ENCODE results near the gene NCOA3. TPM values are rescaled to one million over a fixed set of nuclear protein-coding genes. Genes with fewer than 3 reads are reported as not detected.

The NCOA3 gene
- total and polyA plus RNA-seq, 2 of the 8 experiments (the other 6 are each of a cell fraction or from before 2014, with no cell fraction given): 7.9 to 24.7 TPM

GRCh38 chr20:47543006-47543431, 41.3 kb downstream of the NCOA3 start (continued):
- TF ChIP-seq CHD7 (IDR thresholded peaks at IDR 0.05; ENCODE audit: insufficient replicate concordance, low read length): no peak
- no peak for TF ChIP-seq SUZ12 (IDR thresholded peaks at IDR 0.05; ENCODE audit: low read length)
- TF ChIP-seq, protein P1, sequence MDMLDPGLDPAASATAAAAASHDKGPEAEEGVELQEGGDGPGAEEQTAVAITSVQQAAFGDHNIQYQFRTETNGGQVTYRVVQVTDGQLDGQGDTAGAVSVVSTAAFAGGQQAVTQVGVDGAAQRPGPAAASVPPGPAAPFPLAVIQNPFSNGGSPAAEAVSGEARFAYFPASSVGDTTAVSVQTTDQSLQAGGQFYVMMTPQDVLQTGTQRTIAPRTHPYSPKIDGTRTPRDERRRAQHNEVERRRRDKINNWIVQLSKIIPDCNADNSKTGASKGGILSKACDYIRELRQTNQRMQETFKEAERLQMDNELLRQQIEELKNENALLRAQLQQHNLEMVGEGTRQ (IDR thresholded peaks at IDR 0.05; ENCODE audit: low read length): no peak
- TF ChIP-seq PHF8 (conservative IDR thresholded peaks at IDR 0.05; ENCODE audit: low read depth, low read length): no peak
- no peak for TF ChIP-seq FOSL1 (IDR thresholded peaks at IDR 0.05; ENCODE audit: insufficient read depth, low read depth, low read length)
- TF ChIP-seq, protein P2, sequence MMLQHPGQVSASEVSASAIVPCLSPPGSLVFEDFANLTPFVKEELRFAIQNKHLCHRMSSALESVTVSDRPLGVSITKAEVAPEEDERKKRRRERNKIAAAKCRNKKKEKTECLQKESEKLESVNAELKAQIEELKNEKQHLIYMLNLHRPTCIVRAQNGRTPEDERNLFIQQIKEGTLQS (IDR thresholded peaks at IDR 0.05; ENCODE audit: insufficient read depth, low read depth, low read length): no peak
- no peak for TF ChIP-seq SP1 (IDR thresholded peaks at IDR 0.05; ENCODE audit: low read depth, low read length)
- no peak for TF ChIP-seq CBX5 (IDR thresholded peaks at IDR 0.05; ENCODE audit: low read depth, low read length)
